Airway epithelial cell (primary cell): Measurements from ENCODE around the gene SPTBN4. TPM values are rescaled to one million over a fixed set of nuclear protein-coding genes. Genes with fewer than 3 reads are reported as not detected.

Source experiments
- total RNA-seq: library from RNA; depleted of rRNA; stranded (reverse); fragments of >200 nt; gene quantifications from 2 replicates; pipeline ENCODE4 v1.2.3, GENCODE V29; 2015

The SPTBN4 gene
- 0.07 and 0.28 TPM in 2 replicates for total RNA-seq

DNA sequence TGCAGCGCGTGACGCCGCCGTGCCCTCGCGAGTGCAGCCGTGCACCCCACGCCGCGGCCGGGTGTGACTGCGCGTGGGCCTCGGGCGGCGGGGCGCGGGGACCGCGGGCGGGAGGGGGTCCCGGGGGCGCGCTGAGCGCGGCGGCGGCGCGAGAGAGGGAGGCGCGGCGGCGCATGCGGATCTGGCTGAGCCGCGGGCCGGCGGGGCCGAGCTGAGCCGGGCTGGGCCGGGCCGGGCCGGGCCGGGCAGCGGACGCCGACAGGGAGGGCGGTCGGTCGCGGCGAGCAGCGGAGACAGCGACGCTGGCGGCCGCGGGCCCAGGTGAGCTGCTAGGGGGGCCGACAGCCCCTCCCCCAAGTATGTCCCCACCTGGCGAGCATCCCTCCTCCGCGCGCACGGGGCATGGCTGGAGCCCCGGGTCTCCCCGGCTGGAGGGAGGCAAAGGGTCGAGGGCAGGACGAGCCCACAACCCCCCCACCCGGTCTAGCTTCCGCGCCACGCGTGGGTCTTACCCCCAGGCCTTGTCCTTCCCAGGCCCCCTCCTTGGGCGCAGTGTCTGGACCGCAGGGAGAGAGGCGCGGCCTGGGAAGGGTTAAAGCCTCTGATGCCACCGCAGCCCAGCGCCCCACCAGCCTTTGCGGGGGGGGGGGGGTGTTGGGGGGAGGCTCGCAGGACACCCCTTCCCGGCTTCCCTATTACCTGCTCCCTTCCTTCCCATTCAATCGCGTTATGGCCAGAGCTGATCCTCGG lies at the start of gene SPTBN4:
TSS of gene SPTBN4 (plus strand) at position 17 of the 750 bp plus-strand sequence. CDS start 5,621 bp downstream, outside the sequence.

DNA sequence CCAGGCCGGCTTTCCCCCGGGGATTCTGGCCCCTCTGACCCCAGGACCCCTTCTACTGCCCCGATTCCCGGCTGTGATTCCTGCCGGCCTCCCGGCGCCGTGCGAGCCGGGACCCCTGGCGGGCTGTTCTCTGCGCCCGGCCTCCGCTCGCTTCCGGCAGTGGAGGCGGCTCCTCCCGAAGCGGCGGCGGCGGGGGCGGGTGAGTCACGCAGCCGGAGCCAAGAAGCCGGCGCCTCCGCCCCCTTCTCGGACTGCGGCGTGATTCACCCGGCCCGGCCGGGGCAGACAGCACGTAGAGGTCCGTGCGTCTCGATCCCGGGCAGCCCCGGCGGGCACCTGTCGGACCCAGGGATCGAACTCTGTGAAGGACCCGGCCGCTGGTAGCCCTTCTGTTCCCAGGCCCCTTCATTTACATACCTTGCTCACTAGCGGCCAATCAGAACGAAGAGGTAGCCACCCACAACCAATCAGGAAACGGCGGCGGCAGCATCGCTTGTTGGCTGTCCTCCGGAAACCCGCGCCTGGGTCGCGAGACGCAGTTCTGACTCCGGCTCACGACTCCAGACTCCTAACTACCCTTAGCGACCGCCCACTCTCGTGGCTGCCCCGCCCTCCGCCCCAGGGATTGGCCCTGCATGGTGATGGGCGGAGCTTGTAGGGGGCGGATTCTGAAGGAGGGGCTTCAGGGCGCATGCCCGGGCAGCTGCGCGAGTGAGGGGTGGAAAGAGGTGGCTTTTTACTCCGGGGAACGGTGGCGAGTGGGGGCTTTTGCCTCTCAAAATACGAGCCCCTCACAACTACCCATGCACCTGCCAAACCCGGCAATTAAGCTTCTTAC lies 41.1 kb upstream of the SPTBN4 start, which contains the start of gene SERTAD1:
TSS of gene SERTAD1 (minus strand) at position 543 of the 838 bp plus-strand sequence. CDS start 2,446 bp downstream, outside the sequence.

DNA sequence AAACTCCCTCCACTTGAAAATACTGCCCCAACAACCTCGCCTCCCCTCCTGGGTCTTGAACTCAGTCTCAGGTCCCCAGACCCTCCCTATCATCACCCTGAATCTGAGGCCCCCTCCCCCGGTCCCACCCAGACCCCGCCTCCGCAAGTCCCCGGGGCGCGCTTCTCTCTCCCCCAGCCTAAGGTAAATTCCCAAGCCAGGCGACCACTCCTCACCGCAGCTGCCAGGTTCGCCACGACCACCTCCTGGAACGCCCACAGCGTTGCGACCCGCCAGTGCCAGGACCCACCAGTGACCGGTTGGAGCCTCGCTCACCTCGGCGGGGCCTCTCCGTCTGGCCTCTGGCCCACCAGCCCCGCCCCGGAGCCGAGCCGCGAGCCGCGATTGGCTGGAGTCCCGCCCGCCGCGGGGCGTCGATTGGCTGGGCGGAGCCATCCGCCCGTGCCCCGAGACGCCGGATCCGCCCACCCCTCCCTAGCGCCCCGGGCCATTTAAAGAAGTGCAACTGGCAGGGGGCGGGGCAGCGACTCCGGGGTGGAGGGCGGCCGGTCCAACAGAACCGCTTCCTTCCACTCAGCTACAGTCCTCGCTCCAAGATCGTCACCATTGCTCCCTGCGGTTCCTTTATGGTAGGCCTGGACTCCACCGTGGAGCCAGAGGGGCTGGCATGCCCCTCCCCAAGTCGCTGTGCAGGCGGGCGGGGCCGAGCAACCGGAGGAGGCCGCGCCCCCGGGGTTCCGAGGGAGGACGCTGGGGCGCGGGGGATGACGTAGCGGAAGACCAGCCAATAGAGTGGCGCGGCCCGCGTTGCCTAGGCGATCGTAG lies 22.6 kb upstream of the SPTBN4 start, which contains the start of gene SERTAD3:
TSS of gene SERTAD3 (minus strand) at position 336 of the 825 bp plus-strand sequence. CDS start 2,255 bp downstream, outside the sequence.

DNA sequence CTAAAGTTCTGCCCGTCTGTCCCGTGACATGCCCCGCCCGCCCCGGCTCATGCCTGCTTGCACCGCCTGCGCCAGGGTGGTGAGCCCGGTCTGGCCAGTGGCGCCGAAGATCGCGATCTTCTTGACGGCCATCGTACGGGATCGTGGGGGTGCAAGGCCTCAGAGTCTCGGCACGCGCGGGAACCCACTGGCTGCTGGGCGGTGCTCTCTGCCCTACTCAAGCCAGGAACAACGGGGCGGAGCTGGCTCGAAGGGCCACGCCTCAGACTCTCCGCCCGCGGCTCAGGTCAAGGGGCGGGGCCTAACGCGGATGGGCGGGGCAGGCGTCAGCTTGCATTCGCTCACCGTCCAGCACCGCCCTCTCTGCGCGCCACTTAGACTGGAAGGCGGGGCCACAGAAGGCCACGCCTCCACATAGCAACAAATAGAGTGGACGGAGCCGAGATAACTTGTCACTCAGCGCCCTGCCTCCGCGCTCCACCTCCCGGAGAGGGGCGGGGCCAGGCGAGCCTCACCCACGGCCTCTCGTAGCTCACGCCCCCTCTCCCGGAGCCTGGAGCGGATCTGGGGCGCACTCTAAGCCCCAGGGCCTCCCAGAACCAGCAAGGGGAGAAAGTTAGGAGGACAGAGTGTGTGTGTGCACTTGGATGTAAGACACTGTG lies 1.1 kb upstream of the SPTBN4 start, which contains the start of gene BLVRB:
TSS of gene BLVRB (minus strand) at position 189 of the 662 bp plus-strand sequence. CDS start at position 132, 57 bp downstream.

DNA sequence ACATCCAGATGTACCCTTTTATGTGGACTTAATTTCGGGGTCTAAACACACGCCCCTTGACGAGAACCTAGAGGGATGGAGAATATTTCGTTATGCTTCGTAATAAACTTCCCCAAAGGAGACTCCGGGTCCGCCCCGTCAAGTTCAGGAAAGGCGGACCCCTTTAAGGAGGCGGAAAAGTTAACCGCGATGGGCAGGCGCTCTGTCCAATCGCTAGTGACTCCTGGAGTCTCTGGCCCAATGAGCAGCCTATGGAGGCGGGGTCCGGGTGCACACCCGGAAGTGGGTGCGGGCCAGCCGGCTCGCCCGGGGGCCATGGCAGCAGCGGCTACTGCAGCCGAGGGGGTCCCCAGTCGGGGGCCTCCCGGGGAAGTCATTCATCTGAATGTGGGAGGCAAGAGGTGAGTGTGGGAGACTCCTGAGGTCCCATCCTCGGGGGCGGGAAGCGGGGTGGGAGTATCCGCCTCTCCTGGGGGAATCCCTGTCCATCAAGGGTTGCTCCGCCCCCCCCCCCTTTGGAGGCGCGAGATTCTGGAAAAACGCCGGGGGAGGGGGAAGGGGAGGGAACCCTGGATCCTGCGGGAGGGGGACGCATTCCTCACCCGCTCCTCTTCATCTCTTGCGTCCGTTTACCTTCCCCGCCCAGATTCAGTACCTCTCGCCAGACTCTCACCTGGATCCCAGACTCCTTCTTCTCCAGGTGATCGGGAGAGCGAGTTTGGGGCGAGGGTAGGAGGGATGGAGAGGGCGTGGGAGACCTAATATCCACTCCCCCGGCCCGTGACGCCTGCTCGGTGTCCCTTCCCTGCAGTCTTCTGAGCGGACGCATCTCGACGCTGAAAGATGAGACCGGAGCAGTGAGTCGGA lies 110.0 kb downstream of the SPTBN4 start, which contains the start of gene SHKBP1:
TSS of gene SHKBP1 (plus strand) at position 289 of the 867 bp plus-strand sequence. CDS start at position 316, 27 bp downstream.

DNA sequence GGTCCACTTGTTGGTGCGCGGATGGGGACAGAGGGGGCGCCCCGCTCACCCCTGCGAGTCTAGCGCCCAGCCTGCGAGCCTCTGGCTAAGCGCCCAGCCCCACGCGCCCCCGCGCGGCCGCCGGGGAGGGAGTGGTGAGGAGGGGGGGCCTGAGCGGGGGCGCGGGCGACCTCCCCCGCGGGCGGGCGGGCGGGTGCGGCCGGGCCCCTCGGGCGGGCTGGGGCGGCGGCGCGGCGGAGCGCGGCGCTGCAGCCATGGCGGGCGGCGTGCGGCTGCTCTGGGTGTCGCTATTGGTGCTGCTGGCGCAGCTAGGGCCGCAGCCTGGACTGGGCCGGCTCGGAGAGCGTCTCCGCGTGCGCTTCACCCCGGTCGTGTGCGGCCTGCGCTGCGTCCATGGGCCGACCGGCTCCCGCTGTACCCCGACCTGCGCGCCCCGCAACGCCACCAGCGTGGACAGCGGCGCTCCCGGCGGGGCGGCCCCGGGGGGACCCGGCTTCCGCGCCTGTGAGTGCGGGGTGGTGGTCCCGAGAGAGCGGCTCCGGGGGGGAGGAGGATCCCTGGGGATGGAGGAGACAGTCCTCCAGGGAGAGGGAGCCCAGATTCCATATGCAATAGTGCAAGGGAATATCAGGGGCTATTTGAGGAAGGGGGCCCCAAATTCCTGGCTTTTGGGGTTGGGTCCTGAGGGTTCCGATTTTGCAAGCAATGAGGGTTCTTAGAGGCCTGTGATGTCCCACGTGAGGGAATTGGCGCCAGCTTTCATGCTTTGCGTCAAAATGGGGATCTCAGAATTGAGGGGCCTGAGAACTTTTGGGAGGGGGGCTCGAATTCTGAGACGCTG lies 134.6 kb downstream of the SPTBN4 start, which contains the start of gene LTBP4:
TSS of gene LTBP4 (plus strand) at position 236 of the 841 bp plus-strand sequence. CDS start at position 255, 19 bp downstream.

Other genes starting within 250 kb of the SPTBN4 start
- gene TTC9B, start 248.6 kb upstream of the SPTBN4 start, total RNA-seq: not detected in 2 replicates
- not detected in 2 replicates for gene CCNP, start 240.3 kb upstream of the SPTBN4 start, total RNA-seq
- gene AKT2, start 181.7 kb upstream of the SPTBN4 start, total RNA-seq: 51.4 and 75.7 TPM in 2 replicates
- 5.9 and 19.9 TPM in 2 replicates for gene C19orf47, start 118.6 kb upstream of the SPTBN4 start, total RNA-seq
- 306 and 337 TPM in 2 replicates for gene PLD3, start 118.3 kb upstream of the SPTBN4 start, total RNA-seq
- gene HIPK4, start 76.8 kb upstream of the SPTBN4 start, total RNA-seq: not detected in 2 replicates
- gene PRX, start 53.6 kb upstream of the SPTBN4 start, total RNA-seq: 1.4 and 1.6 TPM in 2 replicates
- 33.6 and 36.6 TPM in 2 replicates for gene SERTAD1, start 41.0 kb upstream of the SPTBN4 start, total RNA-seq
- 24.3 and 27.8 TPM in 2 replicates for gene SERTAD3, start 22.7 kb upstream of the SPTBN4 start, total RNA-seq
- 191 and 239 TPM in 2 replicates for gene BLVRB, start 1.3 kb upstream of the SPTBN4 start, total RNA-seq
- gene SHKBP1, start 109.9 kb downstream of the SPTBN4 start, total RNA-seq: 82.3 and 82.8 TPM in 2 replicates
- 77.5 and 90.4 TPM in 2 replicates for gene LTBP4, start 134.4 kb downstream of the SPTBN4 start, total RNA-seq
- gene NUMBL, start 223.7 kb downstream of the SPTBN4 start, total RNA-seq: 18.9 and 19.9 TPM in 2 replicates
- gene COQ8B, start 249.9 kb downstream of the SPTBN4 start, total RNA-seq: 18.1 and 43.4 TPM in 2 replicates